Measurements from ENCODE around the gene FAM209B.

- TF ChIP-seq CTCF (IDR thresholded peaks at IDR 0.05) (peak in 1 of 5 experiments; percentile 6), POLR2A (IDR thresholded peaks at IDR 0.05) (no peak)
Measured at GRCh38 chr20:56504373-56505005, 28.6 kb upstream of the FAM209B start.

All from tibial nerve (tissue), 3 donors.